GM12878 (cell line): ENCODE results near the gene CUEDC1. TPM values are rescaled to one million over a fixed set of nuclear protein-coding genes. Genes with fewer than 3 reads are reported as not detected.

Source experiments
- ATAC-seq: fragments of 200-7000 bp; cut with Tn5 transposase; 3 replicates; pipeline ENCODE4 v1.9.1; 2020; ENCODE audit warnings: mild to moderate bottlenecking, moderate library complexity
- BruUV-seq: library from RNA; stranded (reverse); fragments of 400-500 nt; replicated peaks from 2 replicates; lab custom pipeline; 2021; lab: Mats Ljungman, UMichigan
- CTCF ChIA-PET: fragments of 300-600 bp; sonication (Branson Sonifier 250); formaldehyde crosslinking; extraction: SDS; loops from one replicate; lab custom pipeline; 2021; ENCODE audit warnings: inconsistent platforms; lab: Yijun Ruan, JAX
- POLR2A ChIA-PET: fragments of 350-600 bp; formaldehyde crosslinking; extraction: SDS; loops from one replicate; lab custom pipeline; 2021; ENCODE audit warnings: inconsistent platforms; lab: Charles Lee
- RAD21 ChIA-PET: fragments of 300-600 bp; sonication (Branson Sonifier 250); formaldehyde crosslinking; loops from one replicate; lab custom pipeline; 2023; ENCODE audit warnings: antibody characterized with exemption; ENCODE audit not compliant: unreplicated experiment; lab: Charles Lee
- SMC1A ChIA-PET: fragments of 300-600 bp; sonication (Branson Sonifier 250); formaldehyde crosslinking; loops from one replicate; lab custom pipeline; 2023; ENCODE audit not compliant: unreplicated experiment, uncharacterized antibody; lab: Charles Lee
- DNase-seq: peaks from one replicate; pipeline ENCODE4 v3.0.0-alpha.2; 2011; ENCODE audit warnings: low read depth, low spot score
- FAIRE-seq: peaks from 3 replicates; lab custom pipeline; 2011; peaks lifted over from hg19 to GRCh38; lab: Jason Lieb, UNC
- H2AFZ ChIP-seq: 2 replicates; pipeline ENCODE4 v1.6.0; 2011; ENCODE audit warnings: low read depth, low read length, control low read depth; ENCODE audit not compliant: control insufficient read depth
- H3K27ac ChIP-seq: 2 replicates; pipeline ENCODE4 v1.5.1; 2011; ENCODE audit warnings: control low read depth; ENCODE audit not compliant: control insufficient read depth, insufficient read depth
- H3K27me3 ChIP-seq, 2 experiments: replicated peaks in 1 of 2; 2 replicates each; pipeline versions ENCODE4 v1.6.0 to v1.6.1; 2011; ENCODE audit warnings: low read length in 1 of 2; ENCODE audit not compliant: control insufficient read depth in 2 of 2, insufficient read depth in 2 of 2
- H3K36me3 ChIP-seq, 2 experiments: 2 replicates each; pipeline ENCODE4 v1.5.1; 2011; ENCODE audit warnings: low read length in 1 of 2; ENCODE audit not compliant: control insufficient read depth in 2 of 2, insufficient read depth in 2 of 2
- H3K4me1 ChIP-seq: 2 replicates; pipeline ENCODE4 v1.6.1; 2011; ENCODE audit warnings: mild to moderate bottlenecking, low read length, moderate library complexity, mixed read lengths; ENCODE audit not compliant: control insufficient read depth, insufficient read depth
- H3K4me2 ChIP-seq: 2 replicates; pipeline ENCODE4 v1.6.0; 2011; ENCODE audit warnings: control low read depth; ENCODE audit not compliant: control insufficient read depth, insufficient read depth
- H3K4me3 ChIP-seq: fragments of 200-600 bp; sonication (generic); 2 replicates; pipeline ENCODE4 v1.5.1; 2016
- H3K79me2 ChIP-seq: 2 replicates; pipeline ENCODE4 v1.6.0; 2011; ENCODE audit warnings: low read length; ENCODE audit not compliant: control insufficient read depth, insufficient read depth
- H3K9ac ChIP-seq: 2 replicates; pipeline ENCODE4 v1.8.0; 2011; ENCODE audit warnings: low read length, control low read depth, mixed read lengths; ENCODE audit not compliant: control insufficient read depth, insufficient read depth
- H3K9me3 ChIP-seq: replicated peaks from 3 replicates; pipeline ENCODE4 v1.5.1; 2011; ENCODE audit warnings: mild to moderate bottlenecking, low read length; ENCODE audit not compliant: control insufficient read depth, insufficient read depth
- H4K20me1 ChIP-seq: 2 replicates; pipeline ENCODE4 v1.6.0; 2011; ENCODE audit not compliant: control insufficient read depth, insufficient read depth
- BCL11A ChIP-seq: IDR thresholded peaks from 2 replicates; pipeline ENCODE4 v1.6.1; 2011; ENCODE audit warnings: low read depth, low read length
- BHLHE40 ChIP-seq, 2 experiments: fragments of 450-650 bp in 1 of 2; IDR thresholded peaks; 2 replicates each; pipeline ENCODE4 v1.6.1; 2011 to 2017; ENCODE audit warnings: low read depth in 2 of 2, borderline replicate concordance in 1 of 2, improper control_type of control experiment in 1 of 2, low read length in 1 of 2, mild to moderate bottlenecking in 1 of 2
- E2F4 ChIP-seq: IDR thresholded peaks from 2 replicates; pipeline ENCODE4 v1.6.1; 2012; ENCODE audit warnings: low read depth, low read length, improper control_type of control experiment
- EP300 ChIP-seq, 2 experiments: fragments of 150-350 bp in 1 of 2; IDR thresholded peaks; 2 replicates each; pipeline ENCODE4 v1.6.1; 2011 to 2012; ENCODE audit warnings: low read depth in 2 of 2, low read length in 2 of 2, borderline replicate concordance in 1 of 2, improper control_type of control experiment in 1 of 2, inconsistent platforms in 1 of 2; ENCODE audit not compliant: control insufficient read depth in 1 of 2
- FOXM1 ChIP-seq: IDR thresholded peaks from 2 replicates; pipeline ENCODE4 v1.6.1; 2012; ENCODE audit warnings: low read depth, mild to moderate bottlenecking, inconsistent platforms, low read length, moderate library complexity
- KLF5 ChIP-seq: fragments of 450-650 bp; IDR thresholded peaks from 2 replicates; pipeline ENCODE4 v1.6.1; 2014; ENCODE audit warnings: mild to moderate bottlenecking; ENCODE audit not compliant: partially characterized antibody
- RUNX3 ChIP-seq: IDR thresholded peaks from 2 replicates; pipeline ENCODE4 v1.6.1; 2012; ENCODE audit warnings: low read length, inconsistent platforms
- SREBF2 ChIP-seq: IDR thresholded peaks from 2 replicates; pipeline ENCODE4 v1.6.1; 2012; ENCODE audit warnings: mild to moderate bottlenecking, low read length
- ZNF687 ChIP-seq: fragments of 450-650 bp; IDR thresholded peaks from 2 replicates; pipeline ENCODE4 v1.6.1; 2017; ENCODE audit warnings: mild to moderate bottlenecking, moderate library complexity
- WGBS: methylation state at CpG from one replicate; pipeline ENCODE4 v1.1.6; 2016; ENCODE audit warnings: low lambda C conversion rate; ENCODE audit not compliant: insufficient replicate concordance, insufficient coverage; ENCODE audit errors: missing lambda C conversion rate; 5-methylcytosine and 5-hydroxymethylcytosine counted together
- in situ Hi-C: fragments of 300-500 bp; cut with MboI; formaldehyde crosslinking; loops from 9 replicates; pipeline ENCODE4 v1.14.3; 2018; ENCODE audit warnings: mixed read lengths
- intact Hi-C: fragments of 100-400 bp; cut with micrococcal nuclease; formaldehyde crosslinking; loops from one replicate; pipeline ENCODE4 v1.14.2; 2022; ENCODE audit not compliant: unreplicated experiment
- polyA plus RNA-seq, 11 experiments: library from polyadenylated mRNA; depleted of rRNA in 4 of 11; unstranded in 6 of 11; stranded (reverse) in 5 of 11; fragments of >200 nt; fragmentation: Nextera tagmentation in 4 of 11; fragmentation: Illumina TruSeq in 1 of 11; extraction: Ambion mirVana in 4 of 11; extraction: Trizol in 1 of 11; gene quantifications; 1 replicate in 1 of 11; 2 replicates in 10 of 11; pipeline versions ENCODE4 v1.2.1 to v1.2.3, GENCODE V29; 2011 to 2016; ENCODE audit warnings: inconsistent platforms in 2 of 11, missing spikeins in 2 of 11, low read depth in 1 of 11
- total RNA-seq, 4 experiments: library from RNA; depleted of rRNA in 3 of 4; stranded (reverse); fragments of >200 nt in 3 of 4; fragmentation: Illumina TruSeq in 1 of 4; extraction: Trizol in 1 of 4; gene quantifications; 2 replicates each; pipeline versions ENCODE4 v1.2.1 to v1.2.3, GENCODE V29; 2013 to 2021
- TF ChIP-seq, protein P1 (sequence below): fragments of 450-650 bp; formaldehyde crosslinking; IDR thresholded peaks from 2 replicates; pipeline ENCODE4 v1.5.0; 2022; ENCODE audit warnings: mild to moderate bottlenecking, missing genetic modification characterization
- TF ChIP-seq, protein P2 (sequence below): fragments of 450-650 bp; IDR thresholded peaks from 2 replicates; pipeline ENCODE4 v1.6.1; 2016; ENCODE audit warnings: mild to moderate bottlenecking, moderate library complexity, borderline replicate concordance

CUEDC1 gene
- total and polyA plus RNA-seq, 10 of the 15 experiments (the other 5 are each of a cell fraction or from before 2014, with no cell fraction given) = 0.24 to 7.4 (median 1.8) TPM

- Histone ChIP-seq H2AFZ (no peak overlapping the region), H3K79me2 (no peaks in the 10 kb centered on the region), H3K27me3 (no peaks in the 10 kb centered on the region; a peak in 1 of 4 replicates), H3K4me2 (no peak overlapping the region), H3K4me1 (no peaks in the 10 kb centered on the region), H3K4me3 (no peak overlapping the region), H3K9ac (no peak overlapping the region), H4K20me1 (no peaks in the 10 kb centered on the region), H3K36me3 (no peaks in the 10 kb centered on the region), H3K9me3 (no peaks in the 10 kb centered on the region), H3K27ac (no peak overlapping the region)
- intact Hi-C loops = no loop called here
- ChIA-PET CTCF (no interaction called here), SMC1A (interaction anchor here (1.3 kb wide), 1 partner anchor 25 kb away, joined by 3 read pairs; no protein-coding TSS in a partner anchor), RAD21 (interaction anchor here (1.2 kb wide), 1 partner anchor 23 kb away, joined by 3 read pairs; no protein-coding TSS in a partner anchor), POLR2A (no interaction called here)
- ATAC-seq = no peak
- no TSS peak for BruUV-seq
- WGBS = 90% methylated on average over 4 of the region's 6 CpGs
- FAIRE-seq = no peak
- DNase-seq = no peak
- in situ Hi-C loops = no loop called here
- no peak for TF ChIP-seq KLF5
- no peak for TF ChIP-seq RUNX3
- no peak for TF ChIP-seq SREBF2
- TF ChIP-seq, protein P1, sequence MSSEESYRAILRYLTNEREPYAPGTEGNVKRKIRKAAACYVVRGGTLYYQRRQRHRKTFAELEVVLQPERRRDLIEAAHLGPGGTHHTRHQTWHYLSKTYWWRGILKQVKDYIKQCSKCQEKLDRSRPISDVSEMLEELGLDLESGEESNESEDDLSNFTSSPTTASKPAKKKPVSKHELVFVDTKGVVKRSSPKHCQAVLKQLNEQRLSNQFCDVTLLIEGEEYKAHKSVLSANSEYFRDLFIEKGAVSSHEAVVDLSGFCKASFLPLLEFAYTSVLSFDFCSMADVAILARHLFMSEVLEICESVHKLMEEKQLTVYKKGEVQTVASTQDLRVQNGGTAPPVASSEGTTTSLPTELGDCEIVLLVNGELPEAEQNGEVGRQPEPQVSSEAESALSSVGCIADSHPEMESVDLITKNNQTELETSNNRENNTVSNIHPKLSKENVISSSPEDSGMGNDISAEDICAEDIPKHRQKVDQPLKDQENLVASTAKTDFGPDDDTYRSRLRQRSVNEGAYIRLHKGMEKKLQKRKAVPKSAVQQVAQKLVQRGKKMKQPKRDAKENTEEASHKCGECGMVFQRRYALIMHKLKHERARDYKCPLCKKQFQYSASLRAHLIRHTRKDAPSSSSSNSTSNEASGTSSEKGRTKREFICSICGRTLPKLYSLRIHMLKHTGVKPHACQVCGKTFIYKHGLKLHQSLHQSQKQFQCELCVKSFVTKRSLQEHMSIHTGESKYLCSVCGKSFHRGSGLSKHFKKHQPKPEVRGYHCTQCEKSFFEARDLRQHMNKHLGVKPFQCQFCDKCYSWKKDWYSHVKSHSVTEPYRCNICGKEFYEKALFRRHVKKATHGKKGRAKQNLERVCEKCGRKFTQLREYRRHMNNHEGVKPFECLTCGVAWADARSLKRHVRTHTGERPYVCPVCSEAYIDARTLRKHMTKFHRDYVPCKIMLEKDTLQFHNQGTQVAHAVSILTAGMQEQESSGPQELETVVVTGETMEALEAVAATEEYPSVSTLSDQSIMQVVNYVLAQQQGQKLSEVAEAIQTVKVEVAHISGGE = no peak
- TF ChIP-seq EP300 (IDR thresholded peaks at IDR 0.05; ENCODE audit: borderline replicate concordance in 1 of 2, control insufficient read depth in 1 of 2, low read depth in 2 of 2, low read length in 2 of 2) = no peak
- no peak for TF ChIP-seq BHLHE40 (IDR thresholded peaks at IDR 0.05; ENCODE audit: borderline replicate concordance in 1 of 2, low read depth in 2 of 2, low read length in 1 of 2)
- TF ChIP-seq, protein P2, sequence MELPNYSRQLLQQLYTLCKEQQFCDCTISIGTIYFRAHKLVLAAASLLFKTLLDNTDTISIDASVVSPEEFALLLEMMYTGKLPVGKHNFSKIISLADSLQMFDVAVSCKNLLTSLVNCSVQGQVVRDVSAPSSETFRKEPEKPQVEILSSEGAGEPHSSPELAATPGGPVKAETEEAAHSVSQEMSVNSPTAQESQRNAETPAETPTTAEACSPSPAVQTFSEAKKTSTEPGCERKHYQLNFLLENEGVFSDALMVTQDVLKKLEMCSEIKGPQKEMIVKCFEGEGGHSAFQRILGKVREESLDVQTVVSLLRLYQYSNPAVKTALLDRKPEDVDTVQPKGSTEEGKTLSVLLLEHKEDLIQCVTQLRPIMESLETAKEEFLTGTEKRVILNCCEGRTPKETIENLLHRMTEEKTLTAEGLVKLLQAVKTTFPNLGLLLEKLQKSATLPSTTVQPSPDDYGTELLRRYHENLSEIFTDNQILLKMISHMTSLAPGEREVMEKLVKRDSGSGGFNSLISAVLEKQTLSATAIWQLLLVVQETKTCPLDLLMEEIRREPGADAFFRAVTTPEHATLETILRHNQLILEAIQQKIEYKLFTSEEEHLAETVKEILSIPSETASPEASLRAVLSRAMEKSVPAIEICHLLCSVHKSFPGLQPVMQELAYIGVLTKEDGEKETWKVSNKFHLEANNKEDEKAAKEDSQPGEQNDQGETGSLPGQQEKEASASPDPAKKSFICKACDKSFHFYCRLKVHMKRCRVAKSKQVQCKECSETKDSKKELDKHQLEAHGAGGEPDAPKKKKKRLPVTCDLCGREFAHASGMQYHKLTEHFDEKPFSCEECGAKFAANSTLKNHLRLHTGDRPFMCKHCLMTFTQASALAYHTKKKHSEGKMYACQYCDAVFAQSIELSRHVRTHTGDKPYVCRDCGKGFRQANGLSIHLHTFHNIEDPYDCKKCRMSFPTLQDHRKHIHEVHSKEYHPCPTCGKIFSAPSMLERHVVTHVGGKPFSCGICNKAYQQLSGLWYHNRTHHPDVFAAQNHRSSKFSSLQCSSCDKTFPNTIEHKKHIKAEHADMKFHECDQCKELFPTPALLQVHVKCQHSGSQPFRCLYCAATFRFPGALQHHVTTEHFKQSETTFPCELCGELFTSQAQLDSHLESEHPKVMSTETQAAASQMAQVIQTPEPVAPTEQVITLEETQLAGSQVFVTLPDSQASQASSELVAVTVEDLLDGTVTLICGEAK = no peak
- no peak for TF ChIP-seq BCL11A
- no peak for TF ChIP-seq E2F4
- TF ChIP-seq ZNF687 = no peak
- TF ChIP-seq FOXM1 = no peak
Observed at GRCh38 chr17:57963149-57963511, 7.9 kb upstream of the CUEDC1 start.
